Right lung (tissue), 5 donors: Measurements from ENCODE around the gene REEP6. TPM values are rescaled to one million over a fixed set of nuclear protein-coding genes. Genes with fewer than 3 reads are reported as not detected.
"Not testable (repeated sequence)": the region's sequence is repeated elsewhere in the genome, so short reads cannot be mapped to it uniquely, and the experiment has no call there.

ENCODE experiments used
- DNase-seq, 2 donors: peaks; one replicate each; pipeline ENCODE4 v3.0.0-alpha.2; 2013
- polyA plus RNA-seq, 5 donors: library from polyadenylated mRNA; unstranded; fragments of 120-200 nt; gene quantifications; one replicate each; pipeline versions ENCODE4 v1.2.1 to v1.2.3, GENCODE V29; 2013; ENCODE audit warnings: inconsistent platforms in 1 of 5, low replicate concordance in 1 of 5; ENCODE audit not compliant: insufficient read length in 5 of 5, insufficient read depth in 1 of 5

Gene REEP6
- polyA plus RNA-seq, 5 donors = 2.4 to 6.7 (median 3.9) TPM

DNA sequence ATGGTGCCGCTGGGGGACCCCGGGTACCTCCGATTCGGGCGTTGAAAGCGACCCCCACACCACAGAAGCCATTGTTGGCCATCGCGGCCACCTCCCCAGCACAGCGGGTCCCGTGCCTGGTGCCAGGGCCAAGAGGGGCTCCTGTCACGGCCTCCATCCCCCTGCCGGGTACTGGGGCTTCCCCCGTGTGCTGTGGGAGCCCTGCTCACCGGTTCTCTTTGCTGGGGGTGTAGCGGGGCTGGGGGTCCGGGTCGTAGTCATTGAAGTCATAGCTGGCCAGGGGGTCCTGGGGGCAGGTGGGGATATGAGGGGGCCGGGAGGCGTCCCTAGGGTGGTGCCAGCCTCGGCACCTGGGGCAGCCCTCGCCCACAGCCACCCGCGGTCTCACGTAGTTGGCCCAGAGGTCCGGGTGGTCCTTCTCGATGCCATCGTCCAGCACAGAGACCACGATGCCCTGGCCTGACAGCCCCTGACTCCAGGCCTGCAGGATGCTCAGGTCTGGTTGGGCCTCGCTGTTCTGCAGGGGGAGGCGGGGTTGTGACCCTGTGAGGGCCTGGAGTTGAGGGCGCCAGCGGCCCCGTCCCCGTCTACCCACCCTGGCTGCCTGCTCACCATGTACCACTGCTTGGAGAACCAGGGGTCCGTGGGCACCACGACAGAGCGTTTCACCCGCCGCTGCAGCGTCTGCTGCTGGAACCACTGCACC, 3.3 kb upstream of the REEP6 start:
- DNase-seq = no peak

DNA sequence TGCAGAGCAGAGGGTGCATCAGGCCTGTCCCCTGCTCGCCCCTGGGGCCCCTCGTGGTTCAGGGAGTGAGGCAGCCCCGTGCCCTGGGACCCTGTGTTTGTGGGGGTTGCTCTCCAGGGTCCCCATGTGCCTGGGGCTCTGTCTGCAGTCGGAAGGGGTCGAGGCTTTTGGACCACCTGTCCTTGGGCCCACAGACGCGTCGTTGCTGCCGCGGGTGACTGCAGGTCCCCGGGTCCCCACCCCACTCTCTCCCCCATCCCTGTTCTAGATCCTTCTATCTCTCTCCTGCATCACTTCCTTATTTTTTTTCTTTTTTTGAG, 2.7 kb upstream of the REEP6 start:
- DNase-seq = no peak

DNA sequence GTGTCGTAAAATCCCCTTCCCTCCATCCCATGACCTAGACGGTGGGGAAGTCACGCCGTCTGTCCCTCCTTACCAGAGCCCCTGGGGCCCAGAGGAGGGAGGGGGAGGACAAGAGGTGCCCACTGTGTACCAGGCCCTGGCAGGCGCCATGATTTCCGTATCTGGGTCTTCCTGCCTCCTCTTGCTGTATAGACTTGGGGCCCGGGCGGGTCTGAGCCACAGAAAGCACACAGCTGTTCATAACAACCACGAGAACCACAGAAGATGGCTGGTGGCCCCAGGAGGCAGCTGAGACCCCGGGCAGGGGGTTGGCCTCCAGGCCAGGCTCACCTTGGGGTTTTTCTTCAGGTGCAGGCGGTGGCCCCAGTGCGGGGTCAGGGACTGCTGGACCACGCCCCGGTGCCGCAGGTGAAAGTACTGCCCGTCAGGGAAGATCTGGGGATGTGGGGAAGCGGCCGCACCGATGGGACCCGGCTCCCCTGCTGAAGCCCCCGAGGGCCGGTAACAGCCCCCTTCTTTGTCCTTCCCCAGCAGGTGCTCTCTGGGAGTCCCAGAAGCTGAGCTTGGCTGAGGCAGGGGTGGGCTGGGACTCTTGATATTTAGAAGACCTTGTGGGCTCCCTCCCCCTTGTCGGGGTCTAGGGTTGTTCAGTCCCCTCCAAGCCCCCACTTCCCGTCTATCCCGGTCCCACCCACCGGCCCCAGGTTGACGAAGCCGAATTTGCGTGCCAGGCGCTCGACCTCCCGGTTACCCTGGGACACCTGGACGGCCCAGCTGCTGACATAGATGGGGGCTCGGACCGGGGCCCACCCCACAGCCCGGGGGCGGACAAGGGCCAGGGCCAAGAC, 1.3 kb upstream of the REEP6 start:
- no peak for DNase-seq

DNA sequence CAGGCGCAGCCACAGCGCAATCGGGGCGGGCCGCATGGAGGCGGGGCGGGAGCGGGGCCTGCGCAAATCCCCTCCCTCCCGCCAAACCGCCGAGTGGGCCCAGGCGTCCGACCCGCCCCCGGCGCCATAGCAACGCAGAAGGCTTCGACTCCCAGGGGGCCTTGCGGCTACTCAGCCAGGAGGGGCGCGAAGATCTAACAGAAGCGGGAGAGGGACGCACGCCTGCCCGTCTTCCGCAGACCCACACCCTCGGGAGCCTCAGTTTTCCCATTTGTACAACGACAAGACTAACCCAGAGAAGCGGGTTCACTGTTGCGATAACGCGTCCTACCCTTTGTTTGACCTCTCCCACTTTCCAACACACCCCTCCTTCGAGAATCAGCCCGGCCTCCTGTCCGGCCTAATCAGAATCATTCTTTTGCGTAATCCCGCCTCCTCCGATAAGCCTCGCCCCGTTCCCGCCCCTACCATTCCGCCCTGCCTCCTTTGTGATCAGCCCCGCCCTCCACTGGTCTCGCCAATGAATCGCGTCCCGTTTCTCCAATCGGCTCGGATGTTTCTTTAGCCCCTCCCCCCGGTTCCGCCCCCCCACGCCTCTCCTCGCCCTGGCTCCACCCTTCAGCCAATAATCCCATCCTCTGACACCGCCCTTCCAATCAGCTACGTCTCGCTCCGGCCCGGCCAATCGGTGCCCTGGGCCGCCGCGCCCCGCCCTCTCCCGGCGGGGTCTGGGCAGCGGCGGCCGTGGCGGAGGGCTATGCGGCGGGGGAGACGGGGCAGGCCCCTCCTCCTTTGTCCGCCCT, 469 bp upstream of the REEP6 start, which contains the start of gene PCSK4:
PCSK4 (minus strand) TSS at position 40 of the 803 bp plus-strand sequence; CDS start at position 36, 4 bp downstream.
- DNase-seq = peak; percentile 97 to 99

DNA sequence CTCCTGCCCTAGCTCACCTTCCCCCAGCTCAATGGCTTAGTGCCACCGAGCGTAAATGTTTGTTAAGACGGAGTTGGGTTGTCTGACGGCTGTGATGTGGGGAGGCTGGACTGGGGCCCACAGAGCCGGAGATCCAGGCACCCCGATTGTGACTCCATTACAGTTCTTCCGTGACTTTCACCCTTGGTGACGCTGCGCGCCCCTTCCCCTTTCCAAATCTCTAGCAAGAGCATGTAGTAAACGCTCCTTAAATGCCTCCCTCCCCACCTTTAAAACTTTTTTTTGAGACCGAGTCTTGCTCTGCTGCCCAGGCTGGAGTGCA, 829 bp downstream of the REEP6 start:
- DNase-seq = no peak

DNA sequence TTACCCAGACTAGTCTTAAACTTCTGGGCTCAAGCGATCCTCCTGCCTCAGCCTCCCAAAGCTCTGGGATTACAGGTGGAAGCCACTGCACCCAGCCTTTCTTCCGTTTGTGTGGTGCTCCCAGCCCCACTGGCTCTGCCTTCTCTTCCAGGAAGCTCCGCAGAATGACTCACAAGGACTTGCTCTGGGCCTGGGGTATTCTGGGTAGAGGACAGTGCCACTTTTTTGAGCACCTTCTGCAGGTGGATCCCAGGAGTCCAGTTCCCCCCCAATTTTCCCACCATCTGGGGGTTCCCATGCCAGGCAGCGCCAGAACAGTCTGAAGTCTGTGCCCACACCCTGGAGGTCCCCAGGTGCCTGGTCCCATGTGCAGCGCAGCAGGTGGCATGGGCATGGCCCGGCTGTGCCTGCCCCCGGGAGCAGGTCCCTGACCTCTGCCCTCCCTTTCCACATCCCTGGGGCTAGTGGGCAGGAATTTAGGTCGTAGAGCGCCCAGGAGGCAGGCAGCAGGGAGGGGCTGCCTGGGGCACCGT, 1.6 kb downstream of the REEP6 start:
- DNase-seq = no peak

DNA sequence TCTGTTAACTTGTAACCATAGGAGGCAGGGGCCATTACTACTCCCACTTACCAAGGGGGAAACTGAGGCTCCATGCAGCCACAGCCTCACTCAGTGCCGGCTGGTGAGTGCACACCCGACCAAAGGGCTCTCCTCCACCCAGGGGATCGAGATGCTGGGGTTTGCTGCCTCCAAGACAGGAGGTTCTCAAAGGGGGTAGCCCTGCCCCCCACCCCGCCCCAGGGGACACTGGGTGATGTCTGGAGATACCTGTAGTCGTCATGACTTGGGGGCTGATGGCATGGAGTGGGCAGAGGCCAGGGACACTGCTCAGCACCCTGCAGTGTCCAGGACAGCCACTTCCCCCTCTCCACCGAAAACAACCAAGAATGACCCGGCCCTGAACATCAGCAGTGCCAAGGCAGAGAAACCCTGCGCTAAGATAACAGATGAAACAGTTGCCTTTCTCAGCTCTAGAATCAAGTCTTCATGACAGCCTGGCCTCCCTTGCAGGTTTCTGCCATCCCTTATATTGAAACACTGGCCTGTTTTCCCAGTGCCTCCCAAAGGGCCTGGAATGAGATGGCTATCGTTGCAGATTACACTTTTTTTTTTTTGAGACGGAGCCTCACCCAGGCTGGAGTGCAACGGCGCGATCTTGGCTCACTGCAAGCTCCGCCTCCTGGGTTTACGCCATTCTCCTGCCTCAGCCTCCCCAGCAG, 3.3 kb downstream of the REEP6 start:
- no peak for DNase-seq

DNA sequence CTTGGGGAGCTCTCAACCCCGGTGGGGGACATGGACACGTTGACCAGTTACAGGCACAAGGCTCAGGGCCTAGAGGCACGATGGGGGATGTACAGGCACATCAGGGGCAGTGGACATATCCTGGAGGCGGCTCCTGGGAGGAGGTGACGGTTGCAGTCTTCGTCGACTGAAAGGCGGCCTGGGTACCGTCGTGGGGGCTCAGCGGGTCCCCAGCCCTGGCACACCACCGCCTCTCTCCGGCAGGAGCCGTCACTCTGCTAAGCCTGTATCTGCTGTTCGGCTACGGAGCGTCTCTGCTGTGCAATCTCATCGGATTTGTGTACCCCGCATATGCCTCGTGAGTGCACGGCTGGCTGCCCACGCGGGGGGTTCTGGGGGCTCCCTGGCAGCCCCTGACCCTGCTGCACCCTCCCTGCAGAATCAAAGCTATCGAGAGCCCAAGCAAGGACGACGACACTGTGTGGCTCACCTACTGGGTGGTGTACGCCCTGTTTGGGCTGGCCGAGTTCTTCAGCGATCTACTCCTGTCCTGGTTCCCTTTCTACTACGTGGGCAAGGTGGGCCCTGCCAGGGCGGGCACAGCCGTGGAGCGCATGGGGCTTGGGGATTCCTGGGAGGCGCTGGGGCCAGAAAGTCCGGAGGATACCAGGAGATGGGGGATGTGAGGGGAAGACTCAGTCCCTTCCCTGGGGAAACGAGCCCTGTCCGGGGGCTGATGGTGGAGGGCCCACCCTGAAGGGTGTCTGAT, 4.2 kb downstream of the REEP6 start:
- DNase-seq = no peak

DNA sequence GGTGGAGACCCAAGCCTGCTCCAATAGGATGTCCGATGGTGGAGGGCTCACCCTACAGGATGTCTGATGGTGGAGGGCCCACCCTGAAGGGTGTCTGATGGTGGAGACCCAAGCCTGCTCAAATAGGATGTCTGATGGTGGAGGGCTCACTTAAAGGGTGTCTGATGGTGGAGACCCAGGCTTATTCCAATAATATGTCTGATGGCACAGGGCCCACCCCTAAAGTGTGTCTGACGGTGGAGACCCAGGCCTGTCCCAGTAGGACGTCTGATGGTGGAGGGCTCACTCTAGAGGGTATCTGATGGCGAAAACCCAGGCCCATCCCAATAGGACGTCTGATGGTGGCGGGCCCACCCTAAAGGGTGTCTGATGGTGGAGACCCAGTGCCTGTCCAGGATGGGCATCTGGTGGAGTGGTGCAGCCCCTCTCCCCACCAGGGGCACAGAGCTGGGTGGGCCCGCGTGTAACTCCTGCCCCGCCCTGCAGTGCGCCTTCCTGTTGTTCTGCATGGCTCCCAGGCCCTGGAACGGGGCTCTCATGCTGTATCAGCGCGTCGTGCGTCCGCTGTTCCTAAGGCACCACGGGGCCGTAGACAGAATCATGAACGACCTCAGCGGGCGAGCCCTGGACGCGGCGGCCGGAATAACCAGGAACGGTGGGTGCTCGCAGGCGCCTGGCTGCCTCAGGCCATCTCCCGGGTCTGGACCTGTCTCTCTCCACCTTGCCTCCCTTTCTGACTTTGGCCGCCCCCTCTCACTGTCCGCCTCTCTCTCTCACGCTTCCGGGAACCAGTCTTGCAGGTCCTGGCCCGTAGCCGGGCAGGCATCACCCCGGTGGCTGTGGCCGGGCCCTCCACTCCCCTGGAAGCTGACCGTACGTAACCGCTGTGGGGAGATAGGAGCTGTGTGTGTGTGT, 5.1 kb downstream of the REEP6 start:
- DNase-seq = no peak

DNA sequence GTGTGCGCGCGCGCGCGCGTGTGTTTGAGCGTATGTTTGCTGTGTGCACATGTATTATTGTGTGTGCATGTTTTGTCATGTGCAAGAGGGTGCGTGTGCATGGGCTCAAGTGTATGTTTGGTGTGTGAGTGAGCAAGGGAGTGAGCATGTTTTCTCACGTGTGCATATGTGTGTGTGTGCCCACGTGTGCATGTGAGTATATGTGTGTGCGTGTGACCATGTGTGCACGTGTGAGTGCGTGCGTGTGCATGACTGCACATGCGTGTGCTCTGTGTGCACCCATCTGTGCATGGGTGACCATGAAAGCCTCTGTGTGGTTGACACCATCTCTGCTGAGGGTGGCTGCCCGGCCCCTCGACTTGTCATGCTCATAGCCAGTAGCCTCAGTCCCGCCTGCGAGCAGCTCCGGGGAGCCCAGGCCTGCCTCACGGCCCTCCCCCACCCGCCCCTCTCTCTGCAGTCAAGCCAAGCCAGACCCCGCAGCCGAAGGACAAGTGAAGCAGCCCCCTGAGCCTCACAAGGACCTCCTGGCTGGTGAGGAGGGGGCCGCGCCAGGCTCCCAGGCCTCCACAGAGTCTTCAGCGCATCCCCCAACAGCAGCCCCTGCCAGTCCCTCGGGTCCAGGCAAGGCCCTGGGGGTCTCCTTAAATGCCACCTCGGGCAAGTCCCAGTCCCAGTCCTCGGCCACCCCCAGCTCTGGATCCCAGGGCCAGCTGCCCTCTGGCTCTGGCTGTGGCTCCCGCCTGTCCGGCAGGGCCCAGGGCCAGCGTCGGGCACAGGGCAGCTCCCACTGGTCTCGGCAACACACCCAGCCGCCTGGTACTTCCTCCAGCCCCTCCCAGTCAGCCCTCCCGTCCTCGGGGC, 6.0 kb downstream of the REEP6 start:
- no peak for DNase-seq

DNA sequence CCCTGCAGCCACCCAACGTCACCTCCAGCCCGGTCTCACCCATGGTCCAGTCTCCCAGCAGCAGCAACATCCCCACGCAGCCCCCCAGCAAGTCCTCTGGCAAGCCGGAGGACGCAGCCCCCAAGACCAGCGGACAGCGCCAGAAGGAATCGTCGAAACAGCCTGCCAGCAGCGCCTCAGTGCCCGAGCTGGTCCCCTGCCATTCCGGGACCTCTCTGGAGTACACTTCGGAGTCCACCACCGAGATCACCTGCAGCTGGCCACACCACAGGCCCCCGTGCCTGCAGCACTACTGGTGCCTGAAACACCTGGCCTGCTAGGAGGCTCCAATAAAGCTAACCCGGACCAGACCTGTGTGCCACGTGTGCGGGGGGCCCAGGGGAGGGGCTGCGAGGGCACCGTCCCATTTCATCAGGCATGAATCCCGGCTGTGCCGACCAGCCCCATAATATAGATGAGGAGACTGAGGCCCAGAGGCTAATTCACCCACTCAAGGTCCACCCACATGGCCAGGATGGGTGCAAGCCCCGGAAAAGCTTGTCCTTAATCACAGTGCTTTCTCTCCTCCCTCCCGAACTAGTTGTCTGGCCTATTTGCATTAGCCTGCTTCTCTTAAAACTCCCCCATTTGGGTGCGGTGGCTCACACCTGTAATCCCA, 6.7 kb downstream of the REEP6 start:
- DNase-seq = no peak

DNA sequence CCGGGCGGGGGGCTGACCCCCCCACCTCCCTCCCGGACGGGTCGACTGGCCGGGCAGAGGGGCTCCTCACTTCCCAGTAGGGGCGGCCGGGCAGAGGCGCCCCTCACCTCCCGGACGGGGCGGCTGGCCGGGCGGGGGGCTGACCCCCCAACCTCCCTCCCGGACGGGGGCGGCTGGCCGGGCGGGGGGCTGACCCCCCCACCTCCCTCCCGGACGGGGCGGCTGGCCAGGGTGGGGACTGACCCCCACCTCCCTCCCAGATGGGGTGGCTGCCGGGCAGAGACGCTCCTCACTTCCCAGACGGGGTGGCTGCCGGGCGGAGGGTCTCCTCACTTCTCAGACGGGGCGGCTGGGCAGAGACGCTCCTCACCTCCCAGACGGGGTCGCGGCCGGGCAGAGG, 8.2 kb downstream of the REEP6 start:
- not testable (repeated sequence) for DNase-seq

DNA sequence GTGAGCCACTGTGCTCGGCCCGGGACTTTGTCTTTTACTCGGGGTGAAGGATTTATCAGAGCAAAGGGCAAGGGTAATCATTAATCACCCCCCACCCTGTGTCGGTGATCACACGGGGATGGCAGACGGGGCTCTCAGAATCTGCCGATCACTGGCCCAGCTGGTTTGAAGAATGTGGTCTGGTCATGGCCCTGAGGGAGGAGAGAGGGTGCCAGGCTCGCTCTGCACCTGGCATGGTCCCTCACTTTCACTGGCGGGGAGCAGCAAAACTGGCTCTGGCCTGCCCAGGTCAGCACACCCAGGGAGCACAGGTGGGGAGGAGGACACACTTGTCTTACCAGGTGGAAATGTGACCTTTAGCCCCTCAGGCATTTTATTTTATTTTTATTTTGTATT, 10.2 kb downstream of the REEP6 start:
- DNase-seq = no peak

DNA sequence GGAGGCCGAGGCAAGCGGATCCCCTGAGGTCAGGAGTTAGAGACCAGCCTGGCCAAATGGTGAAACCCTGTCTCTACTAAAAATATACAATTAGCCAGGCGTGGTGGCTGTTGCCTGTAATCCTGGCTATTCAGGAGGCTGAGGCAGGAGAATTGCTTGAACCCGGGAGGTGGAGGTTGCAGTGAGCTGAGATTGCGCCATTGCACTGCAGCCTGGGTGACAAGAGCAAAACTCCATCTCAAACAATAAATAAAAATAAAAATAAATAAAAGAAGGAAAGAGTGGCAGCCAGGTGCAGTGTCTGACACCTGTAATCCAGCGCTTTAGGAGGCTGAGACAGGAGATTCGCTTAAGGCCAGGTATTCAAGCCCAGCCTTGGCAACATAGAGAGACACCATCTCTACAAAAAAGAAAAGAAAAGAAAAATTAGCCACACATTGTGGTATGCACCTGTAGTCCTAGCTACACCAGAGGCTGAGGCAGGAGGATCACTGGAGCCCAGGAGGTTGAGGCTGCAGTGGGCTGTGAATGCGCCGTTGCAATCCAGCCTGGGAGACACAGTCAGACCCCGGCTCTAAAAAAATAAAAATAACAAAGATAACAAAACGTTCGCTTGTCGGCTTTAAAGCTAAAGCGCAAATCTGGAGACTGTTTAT, 11.6 kb downstream of the REEP6 start:
- no peak for DNase-seq

DNA sequence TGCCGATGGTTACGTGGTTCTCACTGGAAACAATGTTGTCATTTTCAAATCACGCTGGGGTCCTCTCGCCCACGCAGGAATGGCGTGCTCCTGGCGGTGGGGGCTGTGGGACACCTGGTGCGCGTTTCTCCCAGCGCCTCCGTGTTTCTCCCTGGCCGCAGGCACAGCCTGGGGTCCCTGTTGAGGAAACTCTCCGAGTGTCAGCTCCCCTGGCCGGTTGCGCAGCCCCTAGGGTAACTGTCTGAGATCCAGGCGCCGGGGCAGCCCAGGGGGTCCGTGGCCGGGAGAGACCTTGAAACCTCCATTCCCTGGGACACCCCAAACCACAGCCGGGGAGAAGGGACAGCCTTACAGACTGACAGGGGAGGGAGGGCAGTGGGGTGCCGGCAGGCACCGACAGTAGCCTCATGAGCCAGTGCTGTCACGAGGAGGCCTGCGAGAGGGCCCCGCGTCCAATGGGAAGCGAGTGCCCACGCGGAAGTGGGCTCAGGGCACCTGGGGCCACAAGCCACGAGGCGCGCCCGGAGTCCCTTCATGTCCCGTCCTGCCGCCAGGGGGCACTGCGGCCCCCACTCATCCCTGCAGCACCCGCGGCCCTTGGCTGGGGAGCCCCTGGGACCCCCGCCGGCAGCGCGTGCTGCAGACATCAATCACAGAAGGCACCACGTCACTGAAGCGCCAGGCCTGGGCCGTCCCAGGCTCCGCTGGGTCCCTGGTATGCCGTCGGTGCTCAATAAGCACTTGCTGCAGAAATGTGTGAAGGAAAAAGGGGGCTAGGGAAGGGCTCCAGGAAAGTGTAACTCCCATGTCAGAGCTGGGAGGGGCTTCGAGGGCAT, 12.3 kb downstream of the REEP6 start:
- no peak for DNase-seq

DNA sequence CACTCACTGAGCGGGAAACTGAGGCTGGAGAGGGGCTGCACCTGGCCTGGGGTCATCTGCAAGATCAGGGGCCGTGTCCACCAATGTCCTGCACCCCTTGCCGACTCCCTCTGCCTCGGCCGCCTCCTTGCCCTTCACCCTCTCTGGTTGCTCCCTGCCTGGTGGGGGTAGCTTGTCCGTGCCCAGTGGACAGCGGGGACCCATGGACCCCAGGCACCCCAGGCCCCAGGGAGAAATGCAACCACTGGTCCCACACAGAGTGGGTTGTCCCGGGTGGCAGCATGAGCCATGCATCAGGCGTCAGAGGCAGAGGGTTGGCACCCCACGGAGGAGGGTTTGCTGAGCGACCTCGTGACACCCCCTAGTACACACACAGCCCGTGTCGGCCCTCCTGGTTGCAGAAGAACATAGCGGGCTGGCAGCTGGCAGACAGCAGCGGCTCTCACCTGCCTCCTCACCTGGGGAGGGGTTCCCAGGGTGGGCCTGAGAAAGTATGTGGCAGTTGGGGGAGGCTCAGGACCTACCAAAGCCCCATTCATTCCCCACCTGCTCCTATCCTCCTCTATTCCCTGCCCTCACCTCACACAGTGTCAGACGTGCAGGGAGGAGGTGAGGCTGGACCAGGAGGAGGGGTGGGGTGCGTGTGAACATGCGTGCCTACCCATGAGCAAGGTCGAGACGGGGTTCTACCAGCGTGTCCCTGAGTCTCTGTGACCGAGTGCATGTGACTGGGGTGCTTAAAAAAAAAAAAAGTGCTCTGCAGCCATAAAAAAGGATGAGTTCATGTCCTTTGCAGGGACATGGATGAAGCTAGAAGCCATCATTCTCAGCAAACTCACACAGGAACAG, 13.2 kb downstream of the REEP6 start:
- no peak for DNase-seq
